AG04449 (cell line): ENCODE results near the gene LRTM1.

Experiments
- CTCF ChIA-PET: fragments of 350-600 bp; formaldehyde crosslinking; extraction: SDS; loops from one replicate; lab custom pipeline; 2021; ENCODE audit warnings: antibody characterized with exemption; lab: Yijun Ruan, JAX
- POLR2A ChIA-PET: fragments of 400-600, 350-600 bp; formaldehyde crosslinking; extraction: SDS; loops from one replicate; lab custom pipeline; 2020; ENCODE audit warnings: antibody characterized with exemption, inconsistent platforms; lab: Yijun Ruan, JAX
- DNase-seq: peaks from one replicate; pipeline ENCODE4 v3.0.0-alpha.2; 2010; ENCODE audit warnings: low read depth, low spot score
- H3K4me3 ChIP-seq: 2 replicates; pipeline ENCODE4 v1.5.1; 2011; ENCODE audit warnings: low read depth, mild to moderate bottlenecking, control low read depth, low read length
- TF ChIP-seq, protein P1 (sequence below): IDR thresholded peaks from one replicate; pipeline ENCODE4 v1.5.1; 2011; ENCODE audit warnings: mild to moderate bottlenecking, moderate library complexity, low read length, control low read depth, inconsistent platforms; ENCODE audit not compliant: insufficient read depth; ENCODE audit errors: missing control alignments

Gene LRTM1

DNA sequence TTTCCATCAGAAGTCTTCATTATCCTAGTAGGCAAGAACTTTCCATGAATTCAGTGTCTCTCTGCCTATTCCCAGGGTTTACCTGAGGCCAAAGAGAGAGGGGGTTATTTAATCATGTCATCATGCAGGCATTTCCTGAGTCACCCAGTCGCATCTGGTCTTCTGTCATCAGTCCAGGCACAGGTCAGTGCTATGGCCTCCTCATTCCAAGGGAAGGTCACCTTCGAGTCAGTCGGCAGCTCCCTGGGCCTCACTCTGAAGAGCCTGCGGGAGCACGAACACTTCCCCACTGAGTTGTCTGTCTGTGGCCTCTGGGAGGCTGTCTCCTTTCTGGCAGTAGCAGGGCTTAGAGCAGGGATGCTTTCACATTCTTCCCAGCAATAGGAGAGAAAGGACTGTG lies 26.2 kb upstream of the LRTM1 start:
- TF ChIP-seq, protein P1, sequence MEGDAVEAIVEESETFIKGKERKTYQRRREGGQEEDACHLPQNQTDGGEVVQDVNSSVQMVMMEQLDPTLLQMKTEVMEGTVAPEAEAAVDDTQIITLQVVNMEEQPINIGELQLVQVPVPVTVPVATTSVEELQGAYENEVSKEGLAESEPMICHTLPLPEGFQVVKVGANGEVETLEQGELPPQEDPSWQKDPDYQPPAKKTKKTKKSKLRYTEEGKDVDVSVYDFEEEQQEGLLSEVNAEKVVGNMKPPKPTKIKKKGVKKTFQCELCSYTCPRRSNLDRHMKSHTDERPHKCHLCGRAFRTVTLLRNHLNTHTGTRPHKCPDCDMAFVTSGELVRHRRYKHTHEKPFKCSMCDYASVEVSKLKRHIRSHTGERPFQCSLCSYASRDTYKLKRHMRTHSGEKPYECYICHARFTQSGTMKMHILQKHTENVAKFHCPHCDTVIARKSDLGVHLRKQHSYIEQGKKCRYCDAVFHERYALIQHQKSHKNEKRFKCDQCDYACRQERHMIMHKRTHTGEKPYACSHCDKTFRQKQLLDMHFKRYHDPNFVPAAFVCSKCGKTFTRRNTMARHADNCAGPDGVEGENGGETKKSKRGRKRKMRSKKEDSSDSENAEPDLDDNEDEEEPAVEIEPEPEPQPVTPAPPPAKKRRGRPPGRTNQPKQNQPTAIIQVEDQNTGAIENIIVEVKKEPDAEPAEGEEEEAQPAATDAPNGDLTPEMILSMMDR = no peak
- POLR2A ChIA-PET = interaction anchor here (0.6 to 1.7 kb wide), 4 partner anchors 11 to 216 kb away, joined by 3 to 10 read pairs (median 4); no protein-coding TSS in a partner anchor
- CTCF ChIA-PET = interaction anchor here (0.8 to 1.2 kb wide), 4 partner anchors 213 to 1089 kb away, joined by 3 to 4 read pairs (median 3); no protein-coding TSS in a partner anchor
- no peak overlapping the region for H3K4me3 ChIP-seq
- peak; percentile 77 for DNase-seq

DNA sequence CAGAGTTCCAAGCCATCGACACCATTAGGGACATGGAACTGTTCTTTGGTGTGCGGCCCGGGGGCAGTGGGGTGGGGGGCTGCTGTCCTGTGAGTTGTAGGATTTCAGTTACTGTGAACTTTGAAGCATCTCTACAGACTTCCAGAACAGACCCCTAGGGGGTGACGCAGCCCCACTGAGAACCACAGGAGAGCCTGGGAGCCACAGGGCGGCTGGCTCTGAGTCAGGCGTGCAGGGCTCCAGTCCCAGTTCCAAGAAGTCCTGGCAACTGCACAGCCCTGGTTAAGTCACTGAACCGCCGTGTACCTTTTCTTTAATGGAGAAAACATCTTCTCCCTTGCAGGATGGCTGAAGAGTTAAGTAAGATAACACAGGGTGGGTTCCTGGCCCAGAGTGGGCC lies 23.5 kb upstream of the LRTM1 start:
- POLR2A ChIA-PET = interaction anchor here (0.7 kb wide), 1 partner anchor 381 kb away, joined by 3 read pairs; no protein-coding TSS in a partner anchor
- H3K4me3 ChIP-seq = no peak overlapping the region
- CTCF ChIA-PET = interaction anchor here (1.0 to 2.5 kb wide), 5 partner anchors 11 to 531 kb away, joined by 3 to 6 read pairs (median 3); no protein-coding TSS in a partner anchor
- DNase-seq = peak; percentile 67
- TF ChIP-seq, protein P1 = peak; percentile 80

GRCh38 chr3:54950391-54951003 lies 22.6 kb upstream of the LRTM1 start:
- no peak for DNase-seq
- ChIA-PET POLR2A (interaction anchor here (0.7 to 1.1 kb wide), 2 partner anchors 219 to 382 kb away, joined by 3 read pairs; no protein-coding TSS in a partner anchor), CTCF (interaction anchor here (0.6 to 2.5 kb wide), 13 partner anchors 10 to 771 kb away, joined by 3 to 7 read pairs (median 3); no protein-coding TSS in a partner anchor)
- no peak overlapping the region for H3K4me3 ChIP-seq
- TF ChIP-seq, protein P1 = no peak

DNA sequence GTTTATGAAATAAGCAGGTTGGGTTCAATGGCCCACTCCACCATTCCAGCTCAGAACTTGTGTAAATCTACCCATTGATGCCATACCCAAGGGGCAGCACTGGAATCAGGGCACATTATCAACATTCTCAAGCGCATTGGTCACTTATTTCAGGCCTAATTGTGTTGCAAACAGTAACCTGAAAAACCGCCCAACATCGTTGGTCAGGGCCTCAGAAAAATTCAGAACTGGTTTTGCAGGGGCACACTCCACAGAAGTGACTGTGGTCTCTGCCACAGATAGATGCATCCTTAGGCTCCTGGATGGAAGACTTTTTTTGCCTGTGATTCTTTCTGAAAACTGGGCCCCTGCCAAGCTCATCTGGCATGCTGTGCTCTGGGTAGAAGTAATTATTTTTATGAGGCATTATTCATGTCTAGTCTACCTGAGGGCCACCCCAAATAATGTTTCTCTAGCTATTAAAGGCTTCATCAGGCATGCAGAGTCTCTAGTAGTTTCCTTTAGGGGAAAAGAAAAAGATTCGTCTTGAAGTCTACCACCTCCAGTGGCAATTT lies 21.7 kb upstream of the LRTM1 start:
- CTCF ChIA-PET = interaction anchor here (0.9 to 2.2 kb wide), 10 partner anchors 13 to 772 kb away, joined by 3 to 7 read pairs (median 3); no protein-coding TSS in a partner anchor
- POLR2A ChIA-PET = interaction anchor here (1.1 kb wide), 1 partner anchor 220 kb away, joined by 3 read pairs; no protein-coding TSS in a partner anchor
- TF ChIP-seq, protein P1 = no peak
- no peak for DNase-seq
- no peak overlapping the region for H3K4me3 ChIP-seq

GRCh38 chr3:54941690-54942362 lies 14.0 kb upstream of the LRTM1 start:
- H3K4me3 ChIP-seq = no peak overlapping the region
- POLR2A ChIA-PET = no interaction called here
- CTCF ChIA-PET = no interaction called here
- TF ChIP-seq, protein P1 = no peak
- DNase-seq = no peak

GRCh38 chr3:54940971-54941370 lies 13.1 kb upstream of the LRTM1 start:
- ChIA-PET CTCF (no interaction called here), POLR2A (no interaction called here)
- TF ChIP-seq, protein P1 = no peak
- H3K4me3 ChIP-seq = no peak overlapping the region
- no peak for DNase-seq
